ENCODE measurements around the gene BPIFB3. TPM values are rescaled to one million over a fixed set of nuclear protein-coding genes. Genes with fewer than 3 reads are reported as not detected.

Gene BPIFB3
- total RNA-seq, 4 donors from 2014 or later: not detected

- Histone ChIP-seq H3K4me3 (no peak overlapping the region), H3K36me3 (no peaks in the 10 kb centered on the region), H3K27me3 (peaks cover 14% of the 10 kb centered on the region), H3K27ac (no peak overlapping the region), H3K9me3 (no peaks in the 10 kb centered on the region), H3K4me1 (no peaks in the 10 kb centered on the region)
- WGBS: 44% methylated on average over 9 of the region's 9 CpGs
- no peak for DNase-seq (ENCODE audit: low spot score in 2 of 2)
- TF ChIP-seq POLR2A (IDR thresholded peaks at IDR 0.05): no peak
Measured at GRCh38 chr20:33025318-33025876, 28.3 kb upstream of the BPIFB3 start.

DNA sequence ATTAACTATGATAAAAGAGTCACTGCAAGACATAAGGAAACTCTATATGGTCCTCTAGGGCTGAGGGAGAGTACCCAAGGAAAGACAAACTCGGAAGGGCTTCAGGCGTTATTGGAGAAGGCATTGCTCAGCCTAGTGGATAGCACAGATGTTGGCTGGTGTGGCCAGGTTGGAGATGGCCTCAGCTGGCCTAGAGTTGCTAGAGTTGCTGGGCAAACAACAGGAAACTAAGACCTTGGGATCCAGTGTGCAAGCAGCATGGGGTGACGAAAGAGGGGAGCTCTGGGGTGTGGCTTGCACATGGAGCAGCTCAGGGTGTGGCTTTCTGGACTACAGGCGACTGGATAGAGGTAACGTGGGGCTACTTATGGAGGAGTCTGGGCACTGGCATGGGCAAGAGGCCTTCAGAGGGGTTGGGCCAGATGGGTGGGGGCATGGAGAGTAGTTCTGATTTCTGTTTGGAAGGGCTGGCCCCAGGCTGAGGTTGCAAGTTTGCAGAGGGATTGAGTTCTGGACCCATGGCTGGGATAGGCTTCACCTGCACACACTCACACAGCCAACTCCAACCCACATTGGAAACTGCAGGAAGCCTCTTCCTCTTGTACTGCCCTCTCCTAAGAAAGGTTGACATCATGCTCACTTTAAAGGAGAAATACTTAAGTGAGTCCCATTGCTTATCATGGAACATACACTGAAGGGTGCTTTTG is 27.5 kb upstream of the BPIFB3 start:
- H3K27ac ChIP-seq: no peak overlapping the region
- H3K36me3 ChIP-seq: no peaks in the 10 kb centered on the region
- H3K4me1 ChIP-seq: no peaks in the 10 kb centered on the region
- peaks cover 14% of the 10 kb centered on the region for H3K27me3 ChIP-seq
- no peak overlapping the region for H3K4me3 ChIP-seq
- no peak for DNase-seq (ENCODE audit: low spot score in 2 of 2)
- H3K9me3 ChIP-seq: no peaks in the 10 kb centered on the region
- no peak for TF ChIP-seq EP300 (IDR thresholded peaks at IDR 0.05)
- TF ChIP-seq POLR2AphosphoS5 (IDR thresholded peaks at IDR 0.05): no peak
- TF ChIP-seq, protein P1, sequence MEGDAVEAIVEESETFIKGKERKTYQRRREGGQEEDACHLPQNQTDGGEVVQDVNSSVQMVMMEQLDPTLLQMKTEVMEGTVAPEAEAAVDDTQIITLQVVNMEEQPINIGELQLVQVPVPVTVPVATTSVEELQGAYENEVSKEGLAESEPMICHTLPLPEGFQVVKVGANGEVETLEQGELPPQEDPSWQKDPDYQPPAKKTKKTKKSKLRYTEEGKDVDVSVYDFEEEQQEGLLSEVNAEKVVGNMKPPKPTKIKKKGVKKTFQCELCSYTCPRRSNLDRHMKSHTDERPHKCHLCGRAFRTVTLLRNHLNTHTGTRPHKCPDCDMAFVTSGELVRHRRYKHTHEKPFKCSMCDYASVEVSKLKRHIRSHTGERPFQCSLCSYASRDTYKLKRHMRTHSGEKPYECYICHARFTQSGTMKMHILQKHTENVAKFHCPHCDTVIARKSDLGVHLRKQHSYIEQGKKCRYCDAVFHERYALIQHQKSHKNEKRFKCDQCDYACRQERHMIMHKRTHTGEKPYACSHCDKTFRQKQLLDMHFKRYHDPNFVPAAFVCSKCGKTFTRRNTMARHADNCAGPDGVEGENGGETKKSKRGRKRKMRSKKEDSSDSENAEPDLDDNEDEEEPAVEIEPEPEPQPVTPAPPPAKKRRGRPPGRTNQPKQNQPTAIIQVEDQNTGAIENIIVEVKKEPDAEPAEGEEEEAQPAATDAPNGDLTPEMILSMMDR (IDR thresholded peaks at IDR 0.05): no peak
- no peak for TF ChIP-seq POLR2A (IDR thresholded peaks at IDR 0.05)
- 57% methylated on average over 5 of the region's 5 CpGs for WGBS

DNA sequence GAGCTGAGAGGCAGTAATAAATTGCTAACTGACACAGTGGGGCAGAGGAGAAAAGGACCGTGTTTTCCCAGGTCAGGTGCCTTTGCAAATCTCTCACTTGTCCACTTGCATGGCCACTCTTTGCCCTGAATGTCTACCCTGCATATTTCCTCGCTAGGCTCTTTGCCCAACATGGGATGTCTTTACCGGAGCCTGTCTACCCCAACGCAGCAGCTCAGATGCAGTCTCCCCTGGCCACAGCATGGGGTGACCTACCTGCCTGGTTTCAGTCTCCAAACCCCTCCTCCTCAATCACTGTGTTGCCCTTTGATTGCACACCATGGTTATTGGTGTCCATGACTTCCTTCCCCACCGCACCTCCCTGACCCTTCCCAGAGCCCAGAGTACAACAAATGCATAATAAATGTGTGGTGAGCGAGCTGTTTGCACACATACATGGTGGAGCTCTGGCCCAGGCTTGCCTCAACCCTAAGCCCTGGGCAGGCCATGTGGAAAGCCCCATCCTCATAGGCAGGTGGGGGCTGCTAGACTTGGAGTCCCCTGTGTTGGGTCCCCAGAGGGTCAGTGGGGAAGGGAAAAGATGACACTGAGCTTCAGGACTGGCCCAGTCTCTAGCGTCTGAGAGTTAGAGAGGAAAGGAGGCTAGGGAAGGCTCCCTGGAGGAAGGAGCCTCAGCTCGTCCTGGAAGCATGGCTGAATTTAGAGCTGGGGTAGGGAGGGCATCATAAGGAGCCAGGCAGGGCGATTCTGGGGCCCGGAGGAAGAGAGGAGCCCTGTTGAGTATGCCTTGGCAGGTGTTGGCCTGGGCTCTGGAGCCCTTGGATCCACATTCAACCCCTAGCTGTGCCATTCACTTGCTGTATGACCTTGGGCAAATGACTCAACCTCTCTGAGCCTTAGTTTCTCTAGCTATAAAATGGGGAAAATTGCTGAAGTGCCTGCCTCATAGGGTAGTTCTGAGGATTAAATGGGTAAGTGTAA is 26.6 kb upstream of the BPIFB3 start:
- Histone ChIP-seq H3K27me3 (peaks cover 14% of the 10 kb centered on the region), H3K27ac (no peak overlapping the region), H3K9me3 (no peaks in the 10 kb centered on the region), H3K4me1 (no peaks in the 10 kb centered on the region), H3K4me3 (no peak overlapping the region), H3K36me3 (no peaks in the 10 kb centered on the region)
- TF ChIP-seq POLR2A (IDR thresholded peaks at IDR 0.05): no peak
- no peak for TF ChIP-seq EP300 (IDR thresholded peaks at IDR 0.05)
- no peak for TF ChIP-seq POLR2AphosphoS5 (IDR thresholded peaks at IDR 0.05)
- TF ChIP-seq, protein P1 (IDR thresholded peaks at IDR 0.05): no peak
- 81% methylated on average over 10 of the region's 10 CpGs for WGBS
- DNase-seq (ENCODE audit: low spot score in 2 of 2): no peak

GRCh38 chr20:33027769-33028751 is 25.6 kb upstream of the BPIFB3 start:
- no peak for DNase-seq (ENCODE audit: low spot score in 2 of 2)
- no peak overlapping the region for H3K4me3 ChIP-seq
- no peaks in the 10 kb centered on the region for H3K36me3 ChIP-seq
- no peaks in the 10 kb centered on the region for H3K4me1 ChIP-seq
- H3K27ac ChIP-seq: no peak overlapping the region
- 89% methylated on average over 7 of the region's 12 CpGs for WGBS
- no peaks in the 10 kb centered on the region for H3K9me3 ChIP-seq
- H3K27me3 ChIP-seq: peaks cover 14% of the 10 kb centered on the region
- TF ChIP-seq POLR2AphosphoS5 (IDR thresholded peaks at IDR 0.05) (no peak), EP300 (IDR thresholded peaks at IDR 0.05) (no peak), POLR2A (IDR thresholded peaks at IDR 0.05) (no peak)
- TF ChIP-seq, protein P1 (IDR thresholded peaks at IDR 0.05): no peak

- no peak for TF ChIP-seq POLR2AphosphoS5 (IDR thresholded peaks at IDR 0.05)
- TF ChIP-seq POLR2A (IDR thresholded peaks at IDR 0.05): no peak
- TF ChIP-seq, protein P1 (IDR thresholded peaks at IDR 0.05): no peak
- Histone ChIP-seq H3K36me3 (no peaks in the 10 kb centered on the region), H3K9me3 (no peaks in the 10 kb centered on the region), H3K4me1 (no peaks in the 10 kb centered on the region), H3K27ac (no peak overlapping the region), H3K4me3 (no peak overlapping the region), H3K27me3 (peaks cover 14% of the 10 kb centered on the region)
- DNase-seq (ENCODE audit: low spot score in 2 of 2): no peak
- WGBS: 82% methylated on average over 7 of the region's 7 CpGs
Measured at GRCh38 chr20:33028875-33029274, 24.8 kb upstream of the BPIFB3 start.

All from suprapubic skin (tissue), 4 donors.